SK-N-SH (cell line): ENCODE data around the gene CBFA2T3. TPM values are rescaled to one million over a fixed set of nuclear protein-coding genes. Genes with fewer than 3 reads are reported as not detected.

ENCODE experiments used
- CTCF ChIA-PET: fragments of 300-600, 350-600 bp; formaldehyde crosslinking; extraction: SDS; loops from one replicate; lab custom pipeline; 2021; lab: Yijun Ruan, JAX
- POLR2A ChIA-PET: fragments of 350-600 bp; sonication (Branson Sonifier 250); formaldehyde crosslinking; extraction: SDS; loops from one replicate; lab custom pipeline; 2020; ENCODE audit warnings: antibody characterized with exemption, inconsistent platforms; lab: Yijun Ruan, JAX
- DNase-seq: peaks from one replicate; pipeline ENCODE4 v3.0.0; 2012
- H2AFZ ChIP-seq: fragments of 200-600 bp; sonication (generic); 2 replicates; pipeline ENCODE4 v1.8.1; 2016; ENCODE audit warnings: antibody characterized with exemption, mild to moderate bottlenecking, low read depth
- H3F3A ChIP-seq: fragments of 200-600 bp; sonication (generic); replicated peaks from 2 replicates; pipeline ENCODE3; 2016; ENCODE audit warnings: antibody characterized with exemption, mild to moderate bottlenecking; ENCODE audit not compliant: insufficient read depth
- H3K27ac ChIP-seq, 2 experiments: fragments of 200-500 bp in 1 of 2; fragments of 200-600 bp in 1 of 2; sonication (Bioruptor generic) in 1 of 2; sonication (generic), shearing (Covaris generic) in 1 of 2; 2 replicates each; pipeline versions ENCODE4 v1.5.1 to v1.6.1; 2014 to 2016; ENCODE audit warnings: low read depth in 2 of 2, inconsistent platforms in 1 of 2, low read length in 1 of 2, mild to moderate bottlenecking in 1 of 2, mixed read lengths in 1 of 2
- H3K27me3 ChIP-seq: fragments of 200-600 bp; sonication (generic), shearing (Covaris generic); 2 replicates; pipeline ENCODE4 v1.6.1; 2016; ENCODE audit warnings: mixed run types; ENCODE audit not compliant: insufficient read depth
- H3K36me3 ChIP-seq, 2 experiments: fragments of 200-500 bp in 1 of 2; fragments of 200-600 bp in 1 of 2; sonication (Bioruptor generic) in 1 of 2; sonication (generic) in 1 of 2; replicated peaks in 1 of 2; 2 replicates each; pipeline versions ENCODE3 to v1.5.1; 2014 to 2016; ENCODE audit warnings: low read length in 1 of 2, mild to moderate bottlenecking in 1 of 2; ENCODE audit not compliant: insufficient read depth in 2 of 2, control insufficient read depth in 1 of 2
- H3K4me1 ChIP-seq, 2 experiments: fragments of 200-500 bp in 1 of 2; fragments of 200-600 bp in 1 of 2; sonication (Bioruptor generic) in 1 of 2; sonication (generic), shearing (Covaris generic) in 1 of 2; 2 replicates each; pipeline versions ENCODE4 v1.5.1 to v1.6.1; 2014 to 2016; ENCODE audit warnings: low read depth in 1 of 2, low read length in 1 of 2, mixed run types in 1 of 2; ENCODE audit not compliant: insufficient read depth in 2 of 2, control insufficient read depth in 1 of 2
- H3K4me2 ChIP-seq: fragments of 200-600 bp; sonication (generic), shearing (Covaris generic); 2 replicates; pipeline ENCODE4 v1.6.1; 2017; ENCODE audit warnings: mixed run types
- H3K4me3 ChIP-seq, 2 experiments: fragments of 200-500 bp in 1 of 2; fragments of 200-600 bp in 1 of 2; sonication (Bioruptor generic) in 1 of 2; sonication (generic), shearing (Covaris generic) in 1 of 2; 2 replicates each; pipeline versions ENCODE4 v1.5.1 to v1.8.1; 2014 to 2016; ENCODE audit warnings: low read depth in 2 of 2, inconsistent platforms in 1 of 2, low read length in 1 of 2, mild to moderate bottlenecking in 1 of 2, mixed read lengths in 1 of 2, moderate library complexity in 1 of 2
- H3K79me2 ChIP-seq: fragments of 200-600 bp; sonication (generic); 2 replicates; pipeline ENCODE4 v1.8.1; 2017; ENCODE audit warnings: mild to moderate bottlenecking; ENCODE audit not compliant: insufficient read depth
- H3K9ac ChIP-seq: fragments of 200-600 bp; sonication (generic); 2 replicates; pipeline ENCODE4 v1.6.1; 2017; ENCODE audit warnings: mixed run types
- H3K9me2 ChIP-seq: fragments of 200-600 bp; sonication (generic); 2 replicates; pipeline ENCODE4 v1.6.1; 2017; ENCODE audit warnings: mixed run types
- H3K9me3 ChIP-seq: fragments of 200-600 bp; sonication (generic); 2 replicates; pipeline ENCODE4 v1.6.1; 2017; ENCODE audit warnings: mixed run types, mild to moderate bottlenecking, moderate library complexity
- H4K20me1 ChIP-seq: fragments of 200-600 bp; sonication (generic); 2 replicates; pipeline ENCODE4 v1.6.1; 2017; ENCODE audit warnings: mild to moderate bottlenecking, mixed run types; ENCODE audit not compliant: insufficient read depth
- CHD2 ChIP-seq: fragments of 150-350 bp; IDR thresholded peaks from 2 replicates; pipeline ENCODE4 v1.6.1; 2018; ENCODE audit warnings: low read length; ENCODE audit not compliant: partially characterized antibody
- CTCF ChIP-seq: fragments of 200-600 bp; sonication (generic); IDR thresholded peaks from 2 replicates; pipeline ENCODE4 v1.6.1; 2017; ENCODE audit warnings: antibody characterized with exemption, mild to moderate bottlenecking, moderate library complexity
- ELF1 ChIP-seq: IDR thresholded peaks from 2 replicates; pipeline ENCODE4 v1.4.0; 2012
- EP300 ChIP-seq, 2 experiments: IDR thresholded peaks; 2 replicates each; pipeline versions ENCODE4 v1.4.0 to v1.6.1; 2012; ENCODE audit warnings: borderline replicate concordance in 1 of 2, low read depth in 1 of 2, low read length in 1 of 2
- EZH2phosphoT487 ChIP-seq: fragments of 200-600 bp; sonication (generic); IDR thresholded peaks from 2 replicates; pipeline ENCODE4 v1.6.1; 2017; ENCODE audit warnings: low read depth, mixed run types, mild to moderate bottlenecking, antibody characterized with exemption, moderate library complexity, borderline replicate concordance
- FOXJ3 ChIP-seq: sonication (generic); formaldehyde crosslinking; IDR thresholded peaks from 2 replicates; pipeline ENCODE4 v1.5.1; 2020; ENCODE audit warnings: mild to moderate bottlenecking, missing genetic modification reagents
- FOXM1 ChIP-seq: IDR thresholded peaks from 2 replicates; pipeline ENCODE4 v1.4.0; 2012; ENCODE audit warnings: low read depth, mild to moderate bottlenecking
- GATA2 ChIP-seq: sonication (generic); formaldehyde crosslinking; IDR thresholded peaks from 2 replicates; pipeline ENCODE4 v1.5.0; 2020; ENCODE audit warnings: mild to moderate bottlenecking, missing genetic modification reagents
- IRF3 ChIP-seq: fragments of 150-350 bp; IDR thresholded peaks from 2 replicates; pipeline ENCODE4 v1.6.1; 2016; ENCODE audit warnings: mild to moderate bottlenecking, low read depth, low read length
- MAX ChIP-seq: IDR thresholded peaks from 2 replicates; pipeline ENCODE4 v1.4.0; 2012; ENCODE audit warnings: low read depth
- MXI1 ChIP-seq: IDR thresholded peaks from 2 replicates; pipeline ENCODE4 v1.6.1; 2012; ENCODE audit warnings: mild to moderate bottlenecking, low read depth, low read length, improper control_type of control experiment
- NRF1 ChIP-seq: IDR thresholded peaks from 2 replicates; pipeline ENCODE4 v1.6.1; 2012; ENCODE audit warnings: low read depth, mild to moderate bottlenecking, low read length
- PBX3 ChIP-seq: IDR thresholded peaks from 2 replicates; pipeline ENCODE4; 2012
- POLR2AphosphoS5 ChIP-seq: IDR thresholded peaks from 2 replicates; pipeline ENCODE4 v1.6.1; 2012; ENCODE audit warnings: low read depth, low read length
- SIN3A ChIP-seq: IDR thresholded peaks from 2 replicates; pipeline ENCODE4 v1.6.1; 2012; ENCODE audit warnings: low read depth, mild to moderate bottlenecking, low read length, moderate library complexity, borderline replicate concordance
- SMC3 ChIP-seq: IDR thresholded peaks from 2 replicates; pipeline ENCODE4 v1.6.1; 2012; ENCODE audit warnings: low read depth, low read length, improper control_type of control experiment
- TAF1 ChIP-seq: IDR thresholded peaks from 2 replicates; pipeline ENCODE4 v1.6.1; 2012; ENCODE audit warnings: low read depth, mild to moderate bottlenecking, low read length, moderate library complexity, borderline replicate concordance
- TEAD4 ChIP-seq: IDR thresholded peaks from 2 replicates; pipeline ENCODE4 v1.4.0; 2012; ENCODE audit warnings: mild to moderate bottlenecking, borderline replicate concordance; ENCODE audit not compliant: insufficient read depth
- USF2 ChIP-seq: fragments of 150-350 bp; IDR thresholded peaks from 2 replicates; pipeline ENCODE4 v1.6.1; 2017; ENCODE audit warnings: antibody characterized with exemption, low read length, low read depth, borderline replicate concordance
- YY1 ChIP-seq: IDR thresholded peaks from 2 replicates; pipeline ENCODE4 v1.4.0; 2012; ENCODE audit warnings: low read depth, mild to moderate bottlenecking
- ZBTB33 ChIP-seq: IDR thresholded peaks from 2 replicates; pipeline ENCODE4 v1.4.0; 2012; ENCODE audit warnings: low read depth, borderline replicate concordance
- WGBS: methylation state at CpG from one replicate; pipeline ENCODE4 v1.1.6; 2017; ENCODE audit warnings: low lambda C conversion rate; 5-methylcytosine and 5-hydroxymethylcytosine counted together
- polyA plus RNA-seq, 3 experiments: library from polyadenylated mRNA; depleted of rRNA; stranded (reverse); fragments of >200 nt; gene quantifications; 2 replicates each; pipeline ENCODE4 v1.2.3, GENCODE V29; 2012

Gene CBFA2T3
- polyA plus RNA-seq, 1 of the 3 experiments (the other 2 are of a cell fraction) = not detected

GRCh38 chr16:89014403-89015230, 37.6 kb upstream of the CBFA2T3 start (continued):
- no peak for TF ChIP-seq ZBTB33
- no peak for TF ChIP-seq YY1
- TF ChIP-seq TEAD4 = no peak
- TF ChIP-seq MXI1 = no peak
- TF ChIP-seq POLR2AphosphoS5 = no peak

DNA sequence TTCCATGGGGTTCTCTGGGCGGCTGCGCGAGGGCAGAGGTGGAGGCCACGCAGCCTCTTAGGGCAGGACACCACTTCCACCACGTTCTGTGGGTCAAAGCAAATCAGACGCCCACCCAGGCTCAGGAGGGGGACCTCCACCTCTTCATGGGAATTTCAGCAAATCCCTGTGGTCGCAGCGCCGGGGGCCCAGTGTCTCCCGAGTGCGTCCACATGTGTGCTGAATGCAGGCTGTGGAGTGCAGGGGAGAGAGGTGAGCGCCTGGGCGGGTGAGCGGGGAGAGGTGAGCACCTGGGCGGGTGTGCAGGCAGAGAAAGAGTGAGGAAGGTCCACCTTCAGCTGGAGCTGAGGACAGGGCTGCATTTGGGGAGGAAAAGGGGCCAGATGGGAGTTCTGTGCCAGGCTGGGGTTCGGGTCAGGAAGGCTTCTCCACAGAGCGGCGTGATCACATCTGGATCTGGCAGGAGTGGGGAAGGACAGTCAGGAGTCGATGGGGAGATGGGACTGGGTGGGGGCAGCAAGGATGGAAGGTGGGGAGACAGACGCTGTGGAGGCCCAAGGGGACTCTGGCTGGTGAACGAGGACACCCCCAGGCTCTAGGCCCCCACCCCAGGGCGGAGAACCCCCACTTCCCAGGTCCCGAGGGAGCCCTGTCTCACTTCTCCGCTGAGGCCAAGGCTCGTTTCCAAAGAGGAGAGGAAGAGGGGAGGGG, 36.8 kb upstream of the CBFA2T3 start:
- no peaks in the 10 kb centered on the region for H3K36me3 ChIP-seq
- no peak overlapping the region for H3K9ac ChIP-seq
- no peak for DNase-seq
- no peak overlapping the region for H3K4me2 ChIP-seq
- POLR2A ChIA-PET = no interaction called here
- no peak overlapping the region for H3K4me3 ChIP-seq
- no peaks in the 10 kb centered on the region for H3K9me3 ChIP-seq
- no peaks in the 10 kb centered on the region for H4K20me1 ChIP-seq
- CTCF ChIA-PET = no interaction called here
- no peak for TF ChIP-seq TEAD4
- TF ChIP-seq PBX3 = no peak
- no peak for TF ChIP-seq CHD2
- TF ChIP-seq NRF1 = no peak
- TF ChIP-seq TAF1 = no peak
- TF ChIP-seq CTCF = no peak
- no peak for TF ChIP-seq MAX
- TF ChIP-seq YY1 = no peak
- TF ChIP-seq EZH2phosphoT487 = no peak
- TF ChIP-seq EP300 (IDR thresholded peaks at IDR 0.05; ENCODE audit: borderline replicate concordance in 1 of 2, low read depth in 1 of 2, low read length in 1 of 2) = no peak
- no peak for TF ChIP-seq FOXJ3 (CRISPR knock-in tag)
- TF ChIP-seq GATA2 (CRISPR knock-in tag) = no peak
- TF ChIP-seq ELF1 = no peak
- no peak for TF ChIP-seq USF2
- TF ChIP-seq FOXM1 = no peak
- TF ChIP-seq SIN3A = no peak
- no peak for TF ChIP-seq SMC3
- no peak for TF ChIP-seq MXI1
- no peak for TF ChIP-seq IRF3
- H3K27me3 ChIP-seq = no peaks in the 10 kb centered on the region; the same call in 1 of the 2 replicates
- H3K27ac ChIP-seq = no peak overlapping the region
- H3K79me2 ChIP-seq = no peaks in the 10 kb centered on the region
- H2AFZ ChIP-seq = no peak overlapping the region
- no peaks in the 10 kb centered on the region for H3K4me1 ChIP-seq
- 14% methylated on average over 19 of the region's 25 CpGs for WGBS
- H3F3A ChIP-seq = no peaks in the 10 kb centered on the region
- no peaks in the 10 kb centered on the region for H3K9me2 ChIP-seq
